VCaP (cell line): Measurements from ENCODE around the gene PXYLP1.

Experiments used
- H3K27ac ChIP-seq: fragments of 450-650 bp; 2 replicates; pipeline ENCODE4 v1.5.1; 2017
- TF ChIP-seq, protein P1 (sequence below): fragments of 450-650 bp; conservative IDR thresholded peaks from 2 replicates; pipeline ENCODE4 v1.5.1; 2017; ENCODE audit warnings: mild to moderate bottlenecking, moderate library complexity

Gene PXYLP1

DNA sequence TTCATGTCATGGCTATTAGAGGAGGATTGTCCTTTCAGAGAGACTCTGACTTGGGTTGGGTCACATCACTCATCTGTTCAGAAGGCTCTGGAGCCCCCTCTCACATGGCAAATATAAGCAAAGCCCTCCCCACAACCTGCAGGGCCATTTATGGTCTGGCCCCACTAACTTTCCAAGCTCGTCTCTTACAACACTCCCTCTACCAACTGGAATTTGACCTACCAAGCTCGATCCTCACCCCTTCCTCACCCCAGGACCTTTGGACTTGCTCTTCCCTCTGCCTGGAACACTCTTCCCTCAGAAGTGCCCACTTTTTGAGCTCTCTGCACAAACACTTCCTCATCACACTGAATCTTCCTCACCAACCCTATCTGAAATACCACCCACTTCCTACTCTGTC, 14.2 kb upstream of the PXYLP1 start:
- TF ChIP-seq, protein P1, sequence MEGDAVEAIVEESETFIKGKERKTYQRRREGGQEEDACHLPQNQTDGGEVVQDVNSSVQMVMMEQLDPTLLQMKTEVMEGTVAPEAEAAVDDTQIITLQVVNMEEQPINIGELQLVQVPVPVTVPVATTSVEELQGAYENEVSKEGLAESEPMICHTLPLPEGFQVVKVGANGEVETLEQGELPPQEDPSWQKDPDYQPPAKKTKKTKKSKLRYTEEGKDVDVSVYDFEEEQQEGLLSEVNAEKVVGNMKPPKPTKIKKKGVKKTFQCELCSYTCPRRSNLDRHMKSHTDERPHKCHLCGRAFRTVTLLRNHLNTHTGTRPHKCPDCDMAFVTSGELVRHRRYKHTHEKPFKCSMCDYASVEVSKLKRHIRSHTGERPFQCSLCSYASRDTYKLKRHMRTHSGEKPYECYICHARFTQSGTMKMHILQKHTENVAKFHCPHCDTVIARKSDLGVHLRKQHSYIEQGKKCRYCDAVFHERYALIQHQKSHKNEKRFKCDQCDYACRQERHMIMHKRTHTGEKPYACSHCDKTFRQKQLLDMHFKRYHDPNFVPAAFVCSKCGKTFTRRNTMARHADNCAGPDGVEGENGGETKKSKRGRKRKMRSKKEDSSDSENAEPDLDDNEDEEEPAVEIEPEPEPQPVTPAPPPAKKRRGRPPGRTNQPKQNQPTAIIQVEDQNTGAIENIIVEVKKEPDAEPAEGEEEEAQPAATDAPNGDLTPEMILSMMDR = no peak
- H3K27ac ChIP-seq = no peak overlapping the region

DNA sequence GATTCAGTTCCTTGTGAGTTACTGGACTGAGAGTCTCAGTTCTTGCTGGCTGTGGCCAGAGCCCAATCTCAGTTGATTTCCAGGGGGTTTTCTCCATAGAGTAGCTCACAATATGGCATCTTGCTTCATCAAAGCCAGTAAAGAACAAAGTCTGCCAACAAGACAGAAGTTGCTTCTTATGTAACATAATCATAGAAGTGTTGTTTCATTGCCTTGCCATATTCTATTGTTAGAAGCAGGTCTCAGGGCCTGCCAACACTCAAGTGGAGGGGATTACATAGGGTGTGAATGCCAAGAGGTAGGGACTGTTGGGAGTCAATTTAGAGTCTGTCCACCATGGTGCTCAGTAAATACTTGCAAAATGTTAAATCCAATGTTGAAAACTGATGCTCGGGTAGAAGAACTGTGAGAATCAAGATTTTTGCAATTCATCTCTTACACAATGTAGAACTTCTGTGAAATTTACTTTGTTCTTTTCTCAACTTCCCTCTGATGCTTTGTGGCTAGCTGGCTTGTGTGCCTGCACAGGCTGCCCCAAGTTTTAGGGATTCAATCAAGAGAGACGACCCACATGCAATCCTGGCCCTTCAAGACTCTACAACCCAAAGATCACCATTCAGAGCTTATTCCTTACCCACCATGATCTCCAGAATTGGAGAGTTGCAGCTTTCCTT, 13.3 kb upstream of the PXYLP1 start:
- H3K27ac ChIP-seq = no peak overlapping the region
- TF ChIP-seq, protein P1 = no peak

DNA sequence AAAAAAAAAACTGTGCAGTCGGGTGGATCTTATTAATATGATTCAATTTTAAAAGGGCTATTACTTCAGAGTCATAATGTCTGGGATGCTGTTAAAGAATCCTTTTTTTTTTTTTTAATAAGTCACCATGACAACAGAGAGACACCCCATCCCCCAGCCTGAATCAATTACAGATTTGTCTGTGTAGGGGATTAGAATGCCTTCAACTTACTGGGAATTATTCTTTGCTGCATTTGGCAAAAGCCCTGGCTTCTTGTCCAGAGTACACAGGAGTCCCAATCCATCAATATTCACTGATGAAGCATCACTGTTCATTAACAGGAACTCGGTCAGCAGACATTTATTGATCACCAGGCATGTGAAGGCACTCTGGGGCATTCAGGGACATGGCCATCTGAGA, 12.7 kb upstream of the PXYLP1 start:
- H3K27ac ChIP-seq = no peak overlapping the region
- TF ChIP-seq, protein P1 = no peak

DNA sequence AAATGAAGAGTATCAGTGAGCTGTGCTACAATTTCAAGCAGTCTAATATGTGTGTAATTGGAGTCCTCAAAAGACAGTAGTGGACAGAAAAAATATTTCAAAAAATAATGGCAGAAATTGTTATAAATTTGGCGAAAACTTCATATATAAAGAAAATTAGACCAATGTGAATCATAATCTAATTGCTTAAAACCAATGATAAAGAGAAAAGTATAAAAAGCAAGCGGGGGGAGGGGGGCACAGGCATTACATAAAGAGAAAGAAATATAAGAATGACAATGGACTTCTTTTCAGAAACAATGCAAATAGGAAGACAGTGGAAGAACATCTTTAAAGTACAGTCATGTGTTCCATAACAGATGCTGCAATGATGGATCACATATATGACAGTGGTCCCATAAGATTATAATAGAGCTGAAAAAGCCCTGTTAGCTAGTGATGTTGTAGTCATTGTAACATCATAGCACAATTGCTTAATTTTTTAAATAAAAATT, 7.9 kb upstream of the PXYLP1 start:
- H3K27ac ChIP-seq = no peak overlapping the region
- TF ChIP-seq, protein P1 = no peak

DNA sequence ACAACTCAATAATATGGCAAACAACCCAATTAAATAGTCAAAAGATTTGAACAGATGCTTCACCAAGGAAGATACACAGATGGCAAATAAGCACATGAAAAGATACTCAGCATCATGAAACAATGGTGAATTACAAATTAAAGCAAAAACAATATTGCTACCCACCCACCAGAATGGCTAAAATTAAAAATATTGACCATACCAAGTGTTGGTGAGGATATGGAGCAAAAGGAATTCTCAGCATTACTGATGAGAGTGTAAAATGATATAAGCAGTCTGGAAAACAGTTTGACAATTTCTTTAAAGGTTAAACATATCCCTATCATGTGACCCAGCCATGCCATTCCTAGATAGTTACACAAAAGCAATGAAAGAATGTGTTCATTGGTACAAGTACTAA, 5.7 kb upstream of the PXYLP1 start:
- TF ChIP-seq, protein P1 = no peak
- H3K27ac ChIP-seq = no peak overlapping the region

DNA sequence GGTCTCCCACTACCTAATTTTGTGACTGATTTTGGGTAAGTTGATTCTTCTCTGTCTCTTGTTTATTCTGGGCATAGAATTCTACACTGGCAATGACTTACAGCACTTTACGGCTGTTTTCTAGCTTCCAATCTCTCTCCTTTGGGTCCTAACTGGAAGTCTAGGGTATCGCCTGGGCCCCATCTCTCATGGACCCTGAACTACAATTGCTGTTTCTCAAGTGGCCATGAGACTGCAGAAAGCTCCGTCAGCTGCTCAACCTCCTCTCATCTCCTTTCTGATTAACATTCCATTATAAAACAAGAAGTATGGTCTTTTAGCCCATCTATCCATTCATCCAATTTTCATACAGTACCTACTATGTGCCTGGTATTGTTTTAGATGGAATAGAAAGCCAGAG, 4.4 kb upstream of the PXYLP1 start:
- TF ChIP-seq, protein P1 = no peak
- H3K27ac ChIP-seq = peak overlapping the region; percentile 66; the same call in 1 of the 2 replicates

DNA sequence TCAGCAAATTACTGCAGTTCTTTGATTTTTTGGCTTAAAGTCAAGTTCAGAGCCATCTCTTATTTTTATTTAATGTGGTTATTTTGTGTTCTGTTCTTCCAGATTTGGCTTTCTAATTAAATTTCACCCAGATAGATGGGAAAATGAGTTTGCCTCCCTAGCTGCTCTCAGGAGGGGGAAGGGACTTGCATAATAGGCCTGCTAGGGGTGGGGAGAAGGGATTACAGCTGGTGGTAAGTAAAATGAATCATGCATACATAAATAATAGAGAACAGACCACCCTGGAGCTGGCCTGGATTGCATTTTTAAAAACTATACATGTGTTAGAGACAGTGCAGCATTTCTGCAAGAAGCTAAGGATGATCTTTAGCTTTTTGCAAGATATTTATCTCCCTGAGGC, 3.9 kb upstream of the PXYLP1 start:
- TF ChIP-seq, protein P1 = no peak
- peak overlapping the region; percentile 66 for H3K27ac ChIP-seq
